GM23338 (cell line): ENCODE results near the gene PLET1. TPM values are rescaled to one million over a fixed set of nuclear protein-coding genes. Genes with fewer than 3 reads are reported as not detected.

Experiments
- ATAC-seq: fragments of 200-7000 bp; cut with Tn5 transposase; 3 replicates; pipeline ENCODE4 v1.9.1; 2020
- DNase-seq: peaks from one replicate; pipeline ENCODE4 v3.0.0-alpha.2; 2015; ENCODE audit warnings: low spot score
- H2AFZ ChIP-seq: fragments of 200-600 bp; sonication (generic); 2 replicates; pipeline ENCODE4 v1.8.0; 2016; ENCODE audit warnings: antibody characterized with exemption, mild to moderate bottlenecking, moderate library complexity
- H3F3A ChIP-seq: fragments of 200-600 bp; sonication (generic); replicated peaks from 2 replicates; pipeline ENCODE4 v1.8.0; 2017; ENCODE audit warnings: antibody characterized with exemption, mixed run types, low read depth
- H3K27ac ChIP-seq: fragments of 200-600 bp; sonication (generic); 2 replicates; pipeline ENCODE4 v1.6.1; 2016; ENCODE audit warnings: low read depth
- H3K27me3 ChIP-seq: fragments of 200-600 bp; sonication (generic); 2 replicates; pipeline ENCODE4 v1.8.0; 2016; ENCODE audit warnings: mild to moderate bottlenecking, mixed run types, moderate library complexity; ENCODE audit not compliant: insufficient read depth
- H3K36me3 ChIP-seq: fragments of 200-600 bp; sonication (generic); 2 replicates; pipeline ENCODE4 v1.8.0; 2016; ENCODE audit warnings: mild to moderate bottlenecking; ENCODE audit not compliant: insufficient read depth
- H3K4me1 ChIP-seq: fragments of 200-600 bp; sonication (generic); 2 replicates; pipeline ENCODE4 v1.8.0; 2016; ENCODE audit warnings: mild to moderate bottlenecking, moderate library complexity; ENCODE audit not compliant: insufficient read depth
- H3K4me2 ChIP-seq: fragments of 200-600 bp; sonication (generic); 2 replicates; pipeline ENCODE4 v1.7.1; 2017; ENCODE audit warnings: mixed run types
- H3K4me3 ChIP-seq: fragments of 200-600 bp; sonication (generic); 2 replicates; pipeline ENCODE4 v1.6.1; 2016; ENCODE audit warnings: mixed run types
- H3K79me2 ChIP-seq: fragments of 200-600 bp; sonication (generic); replicated peaks from 2 replicates; pipeline ENCODE4 v1.8.0; 2017; ENCODE audit warnings: mild to moderate bottlenecking; ENCODE audit not compliant: insufficient read depth
- H3K9me2 ChIP-seq: fragments of 200-600 bp; sonication (generic); 2 replicates; pipeline ENCODE4 v1.8.0; 2017; ENCODE audit not compliant: insufficient read depth
- H4K20me1 ChIP-seq: fragments of 200-600 bp; sonication (generic); replicated peaks from 2 replicates; pipeline ENCODE4 v1.8.0; 2017; ENCODE audit warnings: mild to moderate bottlenecking; ENCODE audit not compliant: insufficient read depth
- H3K27ac Mint-ChIP-seq: 2 replicates; pipeline ENCODE4 v1.8.0; 2020; ENCODE audit warnings: inconsistent platforms, mild to moderate bottlenecking, moderate library complexity, mixed read lengths
- H3K27me3 Mint-ChIP-seq: 3 replicates; pipeline ENCODE4 v1.8.0; 2022; ENCODE audit warnings: low read depth, mild to moderate bottlenecking, moderate library complexity, mixed read lengths, inconsistent platforms; ENCODE audit not compliant: insufficient read depth, poor library complexity
- H3K36me3 Mint-ChIP-seq: 3 replicates; pipeline ENCODE4 v1.8.0; 2021; ENCODE audit warnings: low read depth, mild to moderate bottlenecking, inconsistent platforms, moderate library complexity, mixed read lengths
- H3K4me1 Mint-ChIP-seq: 3 replicates; pipeline ENCODE4 v1.8.0; 2020; ENCODE audit warnings: mild to moderate bottlenecking, inconsistent platforms, mixed read lengths
- H3K4me3 Mint-ChIP-seq: 3 replicates; pipeline ENCODE4 v1.8.0; 2021; ENCODE audit warnings: moderate library complexity, mild to moderate bottlenecking, inconsistent platforms, mixed read lengths
- H3K9me3 Mint-ChIP-seq: 3 replicates; pipeline ENCODE4 v1.8.0; 2020; ENCODE audit warnings: moderate library complexity, mild to moderate bottlenecking, inconsistent platforms, mixed read lengths
- CREB1 ChIP-seq: fragments of 250-450 bp; sonication (Bioruptor Pico); IDR thresholded peaks from 2 replicates; pipeline ENCODE4 v1.5.0; 2020; ENCODE audit warnings: low read depth, mild to moderate bottlenecking, moderate library complexity
- CTCF ChIP-seq, 2 experiments: fragments of 200-600 bp in 1 of 2; sonication (generic) in 1 of 2; conservative IDR thresholded peaks; 2 replicates each; pipeline versions ENCODE4 v1.5.1 to v1.6.1; 2016 to 2017; ENCODE audit warnings: antibody characterized with exemption in 2 of 2, low read depth in 2 of 2, mild to moderate bottlenecking in 2 of 2, moderate library complexity in 1 of 2
- EZH2 ChIP-seq: fragments of 200-600 bp; sonication (generic); IDR thresholded peaks from one replicate; pipeline ENCODE4 v1.8.0; 2017; ENCODE audit warnings: antibody characterized with exemption, mild to moderate bottlenecking, low read depth; ENCODE audit not compliant: unreplicated experiment
- EZH2phosphoT487 ChIP-seq: fragments of 200-600 bp; sonication (generic); IDR thresholded peaks from one replicate; pipeline ENCODE4 v1.8.1; 2018; ENCODE audit warnings: antibody characterized with exemption; ENCODE audit not compliant: unreplicated experiment
- JUNB ChIP-seq: IDR thresholded peaks from one replicate; pipeline ENCODE4 v1.6.1; 2016; ENCODE audit warnings: antibody characterized with exemption; ENCODE audit not compliant: unreplicated experiment
- NANOG ChIP-seq: IDR thresholded peaks from 2 replicates; pipeline ENCODE4 v1.6.1; 2016; ENCODE audit warnings: antibody characterized with exemption, borderline replicate concordance
- POLR2AphosphoS5 ChIP-seq: IDR thresholded peaks from 2 replicates; pipeline ENCODE4 v1.6.1; 2016; ENCODE audit warnings: antibody characterized with exemption, low read depth
- STAT1 ChIP-seq: IDR thresholded peaks from one replicate; pipeline ENCODE4 v1.6.1; 2016; ENCODE audit warnings: antibody characterized with exemption; ENCODE audit not compliant: unreplicated experiment
- ZNF114 ChIP-seq: fragments of 250-450 bp; sonication (Bioruptor Pico); IDR thresholded peaks from 2 replicates; pipeline ENCODE4 v1.5.0; 2020; ENCODE audit warnings: mild to moderate bottlenecking, moderate library complexity
- ZNF331 ChIP-seq: fragments of 250-450 bp; sonication (Bioruptor Pico); IDR thresholded peaks from 2 replicates; pipeline ENCODE4 v1.5.0; 2020; ENCODE audit warnings: low read depth, mild to moderate bottlenecking, moderate library complexity
- polyA plus RNA-seq: library from polyadenylated mRNA; unstranded; fragments of >200 nt; fragmentation: Nextera tagmentation; extraction: Ambion mirVana; gene quantifications from 2 replicates; pipeline ENCODE4 v1.2.1, GENCODE V29; 2016
- total RNA-seq: library from RNA; depleted of rRNA; stranded (reverse); fragments of >200 nt; shearing (Covaris generic); gene quantifications from 2 replicates; pipeline ENCODE4 v1.2.3, GENCODE V29; 2014
- TF ChIP-seq, protein P1 (sequence below): IDR thresholded peaks from 2 replicates; pipeline ENCODE4 v1.6.1; 2016; ENCODE audit warnings: antibody characterized with exemption
- TF ChIP-seq, protein P2 (sequence below): IDR thresholded peaks from one replicate; pipeline ENCODE4 v1.6.1; 2018; ENCODE audit warnings: antibody characterized with exemption; ENCODE audit not compliant: unreplicated experiment
- TF ChIP-seq, protein P3 (sequence below): fragments of 250-450 bp; sonication (Bioruptor Pico); IDR thresholded peaks from 2 replicates; pipeline ENCODE4 v1.5.0; 2020; ENCODE audit warnings: mild to moderate bottlenecking, moderate library complexity

Gene PLET1
- total and polyA plus RNA-seq, 2 experiments from 2014 or later, result not detected

GRCh38 chr11:112274007-112274783 lies 13.5 kb upstream of the PLET1 start:
- DNase-seq (no peak), ATAC-seq (no peak)
- H3K27me3 ChIP-seq, result no peaks in the 10 kb centered on the region
- no peaks in the 10 kb centered on the region for H3F3A ChIP-seq
- no peaks in the 10 kb centered on the region for H3K36me3 Mint-ChIP-seq
- H3K4me3 Mint-ChIP-seq, result no peak overlapping the region
- TF ChIP-seq NANOG, result no peak
- TF ChIP-seq STAT1, result no peak
- TF ChIP-seq, protein P1, sequence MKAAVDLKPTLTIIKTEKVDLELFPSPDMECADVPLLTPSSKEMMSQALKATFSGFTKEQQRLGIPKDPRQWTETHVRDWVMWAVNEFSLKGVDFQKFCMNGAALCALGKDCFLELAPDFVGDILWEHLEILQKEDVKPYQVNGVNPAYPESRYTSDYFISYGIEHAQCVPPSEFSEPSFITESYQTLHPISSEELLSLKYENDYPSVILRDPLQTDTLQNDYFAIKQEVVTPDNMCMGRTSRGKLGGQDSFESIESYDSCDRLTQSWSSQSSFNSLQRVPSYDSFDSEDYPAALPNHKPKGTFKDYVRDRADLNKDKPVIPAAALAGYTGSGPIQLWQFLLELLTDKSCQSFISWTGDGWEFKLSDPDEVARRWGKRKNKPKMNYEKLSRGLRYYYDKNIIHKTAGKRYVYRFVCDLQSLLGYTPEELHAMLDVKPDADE, result no peak
- TF ChIP-seq EZH2, result no peak
- no peak for TF ChIP-seq POLR2AphosphoS5
- TF ChIP-seq EZH2phosphoT487, result no peak
- TF ChIP-seq ZNF114, result no peak
- TF ChIP-seq ZNF331 (CRISPR knock-in tag), result no peak
- no peak for TF ChIP-seq CREB1 (CRISPR knock-in tag)
- TF ChIP-seq, protein P2, sequence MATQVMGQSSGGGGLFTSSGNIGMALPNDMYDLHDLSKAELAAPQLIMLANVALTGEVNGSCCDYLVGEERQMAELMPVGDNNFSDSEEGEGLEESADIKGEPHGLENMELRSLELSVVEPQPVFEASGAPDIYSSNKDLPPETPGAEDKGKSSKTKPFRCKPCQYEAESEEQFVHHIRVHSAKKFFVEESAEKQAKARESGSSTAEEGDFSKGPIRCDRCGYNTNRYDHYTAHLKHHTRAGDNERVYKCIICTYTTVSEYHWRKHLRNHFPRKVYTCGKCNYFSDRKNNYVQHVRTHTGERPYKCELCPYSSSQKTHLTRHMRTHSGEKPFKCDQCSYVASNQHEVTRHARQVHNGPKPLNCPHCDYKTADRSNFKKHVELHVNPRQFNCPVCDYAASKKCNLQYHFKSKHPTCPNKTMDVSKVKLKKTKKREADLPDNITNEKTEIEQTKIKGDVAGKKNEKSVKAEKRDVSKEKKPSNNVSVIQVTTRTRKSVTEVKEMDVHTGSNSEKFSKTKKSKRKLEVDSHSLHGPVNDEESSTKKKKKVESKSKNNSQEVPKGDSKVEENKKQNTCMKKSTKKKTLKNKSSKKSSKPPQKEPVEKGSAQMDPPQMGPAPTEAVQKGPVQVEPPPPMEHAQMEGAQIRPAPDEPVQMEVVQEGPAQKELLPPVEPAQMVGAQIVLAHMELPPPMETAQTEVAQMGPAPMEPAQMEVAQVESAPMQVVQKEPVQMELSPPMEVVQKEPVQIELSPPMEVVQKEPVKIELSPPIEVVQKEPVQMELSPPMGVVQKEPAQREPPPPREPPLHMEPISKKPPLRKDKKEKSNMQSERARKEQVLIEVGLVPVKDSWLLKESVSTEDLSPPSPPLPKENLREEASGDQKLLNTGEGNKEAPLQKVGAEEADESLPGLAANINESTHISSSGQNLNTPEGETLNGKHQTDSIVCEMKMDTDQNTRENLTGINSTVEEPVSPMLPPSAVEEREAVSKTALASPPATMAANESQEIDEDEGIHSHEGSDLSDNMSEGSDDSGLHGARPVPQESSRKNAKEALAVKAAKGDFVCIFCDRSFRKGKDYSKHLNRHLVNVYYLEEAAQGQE, result no peak
- no peak for TF ChIP-seq JUNB
- TF ChIP-seq, protein P3, sequence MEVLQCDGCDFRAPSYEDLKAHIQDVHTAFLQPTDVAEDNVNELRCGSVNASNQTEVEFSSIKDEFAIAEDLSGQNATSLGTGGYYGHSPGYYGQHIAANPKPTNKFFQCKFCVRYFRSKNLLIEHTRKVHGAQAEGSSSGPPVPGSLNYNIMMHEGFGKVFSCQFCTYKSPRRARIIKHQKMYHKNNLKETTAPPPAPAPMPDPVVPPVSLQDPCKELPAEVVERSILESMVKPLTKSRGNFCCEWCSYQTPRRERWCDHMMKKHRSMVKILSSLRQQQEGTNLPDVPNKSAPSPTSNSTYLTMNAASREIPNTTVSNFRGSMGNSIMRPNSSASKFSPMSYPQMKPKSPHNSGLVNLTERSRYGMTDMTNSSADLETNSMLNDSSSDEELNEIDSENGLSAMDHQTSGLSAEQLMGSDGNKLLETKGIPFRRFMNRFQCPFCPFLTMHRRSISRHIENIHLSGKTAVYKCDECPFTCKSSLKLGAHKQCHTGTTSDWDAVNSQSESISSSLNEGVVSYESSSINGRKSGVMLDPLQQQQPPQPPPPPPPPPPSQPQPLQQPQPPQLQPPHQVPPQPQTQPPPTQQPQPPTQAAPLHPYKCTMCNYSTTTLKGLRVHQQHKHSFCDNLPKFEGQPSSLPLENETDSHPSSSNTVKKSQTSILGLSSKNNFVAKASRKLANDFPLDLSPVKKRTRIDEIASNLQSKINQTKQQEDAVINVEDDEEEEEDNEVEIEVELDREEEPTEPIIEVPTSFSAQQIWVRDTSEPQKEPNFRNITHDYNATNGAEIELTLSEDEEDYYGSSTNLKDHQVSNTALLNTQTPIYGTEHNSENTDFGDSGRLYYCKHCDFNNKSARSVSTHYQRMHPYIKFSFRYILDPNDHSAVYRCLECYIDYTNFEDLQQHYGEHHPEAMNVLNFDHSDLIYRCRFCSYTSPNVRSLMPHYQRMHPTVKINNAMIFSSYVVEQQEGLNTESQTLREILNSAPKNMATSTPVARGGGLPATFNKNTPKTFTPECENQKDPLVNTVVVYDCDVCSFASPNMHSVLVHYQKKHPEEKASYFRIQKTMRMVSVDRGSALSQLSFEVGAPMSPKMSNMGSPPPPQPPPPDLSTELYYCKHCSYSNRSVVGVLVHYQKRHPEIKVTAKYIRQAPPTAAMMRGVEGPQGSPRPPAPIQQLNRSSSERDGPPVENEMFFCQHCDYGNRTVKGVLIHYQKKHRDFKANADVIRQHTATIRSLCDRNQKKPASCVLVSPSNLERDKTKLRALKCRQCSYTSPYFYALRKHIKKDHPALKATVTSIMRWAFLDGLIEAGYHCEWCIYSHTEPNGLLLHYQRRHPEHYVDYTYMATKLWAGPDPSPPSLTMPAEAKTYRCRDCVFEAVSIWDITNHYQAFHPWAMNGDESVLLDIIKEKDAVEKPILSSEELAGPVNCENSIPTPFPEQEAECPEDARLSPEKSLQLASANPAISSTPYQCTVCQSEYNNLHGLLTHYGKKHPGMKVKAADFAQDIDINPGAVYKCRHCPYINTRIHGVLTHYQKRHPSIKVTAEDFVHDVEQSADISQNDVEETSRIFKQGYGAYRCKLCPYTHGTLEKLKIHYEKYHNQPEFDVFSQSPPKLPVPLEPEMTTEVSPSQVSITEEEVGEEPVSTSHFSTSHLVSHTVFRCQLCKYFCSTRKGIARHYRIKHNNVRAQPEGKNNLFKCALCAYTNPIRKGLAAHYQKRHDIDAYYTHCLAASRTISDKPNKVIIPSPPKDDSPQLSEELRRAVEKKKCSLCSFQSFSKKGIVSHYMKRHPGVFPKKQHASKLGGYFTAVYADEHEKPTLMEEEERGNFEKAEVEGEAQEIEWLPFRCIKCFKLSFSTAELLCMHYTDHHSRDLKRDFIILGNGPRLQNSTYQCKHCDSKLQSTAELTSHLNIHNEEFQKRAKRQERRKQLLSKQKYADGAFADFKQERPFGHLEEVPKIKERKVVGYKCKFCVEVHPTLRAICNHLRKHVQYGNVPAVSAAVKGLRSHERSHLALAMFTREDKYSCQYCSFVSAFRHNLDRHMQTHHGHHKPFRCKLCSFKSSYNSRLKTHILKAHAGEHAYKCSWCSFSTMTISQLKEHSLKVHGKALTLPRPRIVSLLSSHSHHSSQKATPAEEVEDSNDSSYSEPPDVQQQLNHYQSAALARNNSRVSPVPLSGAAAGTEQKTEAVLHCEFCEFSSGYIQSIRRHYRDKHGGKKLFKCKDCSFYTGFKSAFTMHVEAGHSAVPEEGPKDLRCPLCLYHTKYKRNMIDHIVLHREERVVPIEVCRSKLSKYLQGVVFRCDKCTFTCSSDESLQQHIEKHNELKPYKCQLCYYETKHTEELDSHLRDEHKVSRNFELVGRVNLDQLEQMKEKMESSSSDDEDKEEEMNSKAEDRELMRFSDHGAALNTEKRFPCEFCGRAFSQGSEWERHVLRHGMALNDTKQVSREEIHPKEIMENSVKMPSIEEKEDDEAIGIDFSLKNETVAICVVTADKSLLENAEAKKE, result no peak
- TF ChIP-seq CTCF (conservative IDR thresholded peaks at IDR 0.05; ENCODE audit: low read depth in 2 of 2), result no peak
- H3K4me2 ChIP-seq, result no peak overlapping the region
- peaks cover 16% of the 10 kb centered on the region for H3K4me1 Mint-ChIP-seq
- peaks cover 12% of the 10 kb centered on the region for H3K4me1 ChIP-seq
- no peak overlapping the region for H3K4me3 ChIP-seq
- peaks cover 4% of the 10 kb centered on the region; the same call in 1 of the 2 replicates for H3K9me2 ChIP-seq
- H3K27ac ChIP-seq, result no peak overlapping the region
- no peaks in the 10 kb centered on the region for H3K79me2 ChIP-seq
- no peaks in the 10 kb centered on the region for H3K36me3 ChIP-seq
- H3K9me3 Mint-ChIP-seq, result no peaks in the 10 kb centered on the region
- no peak overlapping the region for H2AFZ ChIP-seq
- no peaks in the 10 kb centered on the region for H4K20me1 ChIP-seq
- H3K27ac Mint-ChIP-seq, result no peak overlapping the region
- H3K27me3 Mint-ChIP-seq, result no peaks in the 10 kb centered on the region
